Neuronal stem cell (in vitro differentiated cells): ENCODE measurements around the gene KSR2.

Source experiments
- DNase-seq: peaks from one replicate; pipeline ENCODE4 v3.0.0-alpha.2; 2013; ENCODE audit warnings: low spot score
- H2AFZ ChIP-seq: one replicate; pipeline ENCODE4 v1.6.1; 2013; ENCODE audit warnings: mild to moderate bottlenecking, low read length, inconsistent platforms
- H2AK5ac ChIP-seq: 2 replicates; pipeline ENCODE4 v1.6.1; 2013; ENCODE audit warnings: low read depth, mild to moderate bottlenecking, inconsistent platforms, low read length, moderate library complexity, mixed read lengths
- H2BK120ac ChIP-seq: 2 replicates; pipeline ENCODE4 v1.6.1; 2013; ENCODE audit warnings: low read depth, mild to moderate bottlenecking, inconsistent platforms, low read length, moderate library complexity, mixed read lengths
- H2BK12ac ChIP-seq: one replicate; pipeline ENCODE4 v1.6.1; 2013; ENCODE audit warnings: low read length, inconsistent platforms
- H2BK15ac ChIP-seq: 2 replicates; pipeline ENCODE4 v1.6.1; 2013; ENCODE audit warnings: mild to moderate bottlenecking, low read length, inconsistent platforms, mixed read lengths
- H2BK5ac ChIP-seq: one replicate; pipeline ENCODE4 v1.6.1; 2013; ENCODE audit warnings: inconsistent platforms, mild to moderate bottlenecking, low read length, moderate library complexity
- H3K14ac ChIP-seq: one replicate; pipeline ENCODE4 v1.6.1; 2013; ENCODE audit warnings: low read length, inconsistent platforms
- H3K18ac ChIP-seq: 2 replicates; pipeline ENCODE4 v1.6.1; 2013; ENCODE audit warnings: low read length, inconsistent platforms
- H3K23ac ChIP-seq: 2 replicates; pipeline ENCODE4 v1.6.1; 2013; ENCODE audit warnings: low read depth, mild to moderate bottlenecking, mixed read lengths, low read length, inconsistent platforms; ENCODE audit not compliant: poor library complexity
- H3K27ac ChIP-seq: replicated peaks from 3 replicates; pipeline ENCODE4 v1.5.1; 2013; ENCODE audit warnings: low read length, inconsistent platforms
- H3K27me3 ChIP-seq, 3 experiments: 2 replicates each; pipeline ENCODE4 v1.6.1; 2013; ENCODE audit warnings: low read length in 3 of 3, mild to moderate bottlenecking in 2 of 3, inconsistent platforms in 1 of 3, low read depth in 1 of 3, mixed read lengths in 1 of 3, moderate library complexity in 1 of 3; ENCODE audit not compliant: control insufficient read depth in 3 of 3, insufficient read depth in 3 of 3
- H3K36me3 ChIP-seq, 2 donors: replicated peaks in 1 of 2; 2 replicates each; pipeline ENCODE4 v1.6.1; 2013; ENCODE audit warnings: low read length in 2 of 2; ENCODE audit not compliant: control insufficient read depth in 2 of 2, insufficient read depth in 2 of 2
- H3K4ac ChIP-seq: 2 replicates; pipeline ENCODE4 v1.6.1; 2013; ENCODE audit warnings: inconsistent platforms, mild to moderate bottlenecking, low read length, moderate library complexity
- H3K4me1 ChIP-seq, 2 donors: 1 replicate in 1 of 2; 2 replicates in 1 of 2; pipeline ENCODE4 v1.6.1; 2013; ENCODE audit warnings: low read length in 2 of 2, low read depth in 1 of 2; ENCODE audit not compliant: control insufficient read depth in 2 of 2, insufficient read depth in 1 of 2
- H3K4me2 ChIP-seq: one replicate; pipeline ENCODE4 v1.6.1; 2013; ENCODE audit warnings: mild to moderate bottlenecking, low read length, inconsistent platforms; ENCODE audit not compliant: insufficient read depth, poor library complexity, severe bottlenecking
- H3K4me3 ChIP-seq, 2 donors: 2 replicates each; pipeline ENCODE4 v1.5.1; 2013; ENCODE audit warnings: low read length in 2 of 2, mild to moderate bottlenecking in 2 of 2, inconsistent platforms in 1 of 2, moderate library complexity in 1 of 2
- H3K79me1 ChIP-seq: one replicate; pipeline ENCODE4 v1.6.1; 2013; ENCODE audit warnings: low read depth, mild to moderate bottlenecking, inconsistent platforms, low read length, moderate library complexity
- H3K9ac ChIP-seq: one replicate; pipeline ENCODE4 v1.6.1; 2013; ENCODE audit warnings: mild to moderate bottlenecking, low read depth, low read length, inconsistent platforms; ENCODE audit not compliant: poor library complexity
- H3K9me3 ChIP-seq, 2 donors: replicated peaks in 1 of 2; 2 replicates each; pipeline versions ENCODE3 to v1.6.1; 2013; ENCODE audit warnings: low read length in 2 of 2, mild to moderate bottlenecking in 2 of 2, inconsistent platforms in 1 of 2, low read depth in 1 of 2, mixed read lengths in 1 of 2, moderate library complexity in 1 of 2; ENCODE audit not compliant: control insufficient read depth in 2 of 2, insufficient read depth in 1 of 2
- H4K8ac ChIP-seq: one replicate; pipeline ENCODE4 v1.6.1; 2013; ENCODE audit warnings: low read depth, mild to moderate bottlenecking, inconsistent platforms, low read length, moderate library complexity
- H4K91ac ChIP-seq: one replicate; pipeline ENCODE4 v1.6.1; 2013; ENCODE audit warnings: low read length, low read depth, mild to moderate bottlenecking, inconsistent platforms; ENCODE audit not compliant: poor library complexity
- WGBS, 2 donors: extraction: QIAGEN DNeasy Blood & Tissue Kit; methylation state at CpG; one replicate each; pipeline ENCODE4 v1.1.7; 2013; ENCODE audit warnings: missing lambda C conversion rate in 2 of 2, mixed read lengths in 1 of 2; ENCODE audit not compliant: insufficient read length in 2 of 2, insufficient replicate concordance in 1 of 2; ENCODE audit errors: extremely low coverage in 2 of 2; 5-methylcytosine and 5-hydroxymethylcytosine counted together

KSR2 gene

GRCh38 chr12:117646520-117646919 is 322.3 kb downstream of the KSR2 start:
- H3K9ac ChIP-seq = peak overlapping the region; percentile 5
- no peak overlapping the region for H3K4me2 ChIP-seq
- no peak overlapping the region for H2AFZ ChIP-seq
- H3K14ac ChIP-seq = no peak overlapping the region
- H3K27me3 ChIP-seq = no peaks in the 10 kb centered on the region
- no peak overlapping the region for H2AK5ac ChIP-seq
- no peak overlapping the region for H3K23ac ChIP-seq
- H3K4me1 ChIP-seq = peaks cover 0 to 2% of the 10 kb centered on the region in 2 donors
- H3K36me3 ChIP-seq = no peaks in the 10 kb centered on the region
- no peak overlapping the region for H2BK15ac ChIP-seq
- no peak overlapping the region for H2BK12ac ChIP-seq
- no peak for DNase-seq
- H3K79me1 ChIP-seq = peaks cover 1% of the 10 kb centered on the region
- peak overlapping the region; percentile 33 for H3K18ac ChIP-seq
- no peak overlapping the region for H2BK5ac ChIP-seq
- no peak overlapping the region for H4K8ac ChIP-seq
- H3K4ac ChIP-seq = no peak overlapping the region
- no peak overlapping the region for H3K27ac ChIP-seq
- H3K9me3 ChIP-seq = no peaks in the 10 kb centered on the region
- WGBS, 2 donors = no CpG with 5 or more reads among the region's 7 CpGs
- H4K91ac ChIP-seq = no peak overlapping the region
- H3K4me3 ChIP-seq = no peak overlapping the region
- H2BK120ac ChIP-seq = no peak overlapping the region

GRCh38 chr12:117645473-117645872 is 323.3 kb downstream of the KSR2 start:
- no peak overlapping the region for H3K4me3 ChIP-seq
- no peaks in the 10 kb centered on the region for H3K36me3 ChIP-seq
- no peak overlapping the region for H3K18ac ChIP-seq
- H3K27me3 ChIP-seq = no peaks in the 10 kb centered on the region
- H3K4me2 ChIP-seq = no peak overlapping the region
- no peak overlapping the region for H2AK5ac ChIP-seq
- H3K4me1 ChIP-seq = peaks cover 0 to 2% of the 10 kb centered on the region in 2 donors
- H3K23ac ChIP-seq = no peak overlapping the region
- DNase-seq = no peak
- H4K91ac ChIP-seq = no peak overlapping the region
- H3K4ac ChIP-seq = no peak overlapping the region
- no CpG with 5 or more reads among the region's 3 CpGs for WGBS, 2 donors
- no peak overlapping the region for H3K9ac ChIP-seq
- peaks cover 1% of the 10 kb centered on the region for H3K79me1 ChIP-seq
- no peak overlapping the region for H2BK120ac ChIP-seq
- no peak overlapping the region for H2BK15ac ChIP-seq
- H2BK5ac ChIP-seq = no peak overlapping the region
- H2AFZ ChIP-seq = no peak overlapping the region
- H3K9me3 ChIP-seq = no peaks in the 10 kb centered on the region
- H2BK12ac ChIP-seq = no peak overlapping the region
- H3K14ac ChIP-seq = no peak overlapping the region
- H4K8ac ChIP-seq = no peak overlapping the region
- H3K27ac ChIP-seq = no peak overlapping the region

DNA sequence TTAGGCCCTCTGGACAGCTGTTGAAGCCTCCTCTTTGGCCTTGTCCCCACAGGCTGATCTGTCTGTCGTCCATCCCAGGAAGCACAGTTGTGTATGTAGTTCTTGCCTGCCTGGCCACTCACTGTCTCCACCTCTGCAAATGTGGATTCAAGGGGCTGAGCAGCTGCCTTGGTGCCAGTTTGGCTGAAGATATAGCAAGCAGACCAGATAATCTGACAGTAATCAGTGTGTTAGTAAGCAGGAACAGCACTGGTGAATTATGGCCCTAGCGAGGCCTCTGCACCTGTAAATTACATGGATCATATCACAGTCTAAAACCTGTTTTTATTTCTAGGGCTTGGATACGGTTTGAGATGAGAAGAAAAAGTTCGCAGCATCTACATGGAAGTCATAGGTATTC is 324.8 kb downstream of the KSR2 start:
- H3K18ac ChIP-seq = no peak overlapping the region
- no peaks in the 10 kb centered on the region for H3K36me3 ChIP-seq
- no peak overlapping the region for H4K8ac ChIP-seq
- H3K9me3 ChIP-seq = no peaks in the 10 kb centered on the region
- H3K27ac ChIP-seq = no peak overlapping the region
- no peak overlapping the region for H3K4me2 ChIP-seq
- H3K4me3 ChIP-seq = no peak overlapping the region
- peaks cover 0 to 2% of the 10 kb centered on the region in 2 donors for H3K4me1 ChIP-seq
- H3K27me3 ChIP-seq = no peaks in the 10 kb centered on the region
- H2BK120ac ChIP-seq = no peak overlapping the region
- H4K91ac ChIP-seq = no peak overlapping the region
- no peak overlapping the region for H3K9ac ChIP-seq
- no peak overlapping the region for H3K23ac ChIP-seq
- WGBS, 2 donors = no CpG with 5 or more reads among the region's 4 CpGs
- no peak overlapping the region for H3K14ac ChIP-seq
- H3K4ac ChIP-seq = no peak overlapping the region
- no peaks in the 10 kb centered on the region for H3K79me1 ChIP-seq
- no peak overlapping the region for H2BK15ac ChIP-seq
- DNase-seq = no peak
- H2AFZ ChIP-seq = no peak overlapping the region
- H2AK5ac ChIP-seq = no peak overlapping the region
- no peak overlapping the region for H2BK5ac ChIP-seq
- no peak overlapping the region for H2BK12ac ChIP-seq

DNA sequence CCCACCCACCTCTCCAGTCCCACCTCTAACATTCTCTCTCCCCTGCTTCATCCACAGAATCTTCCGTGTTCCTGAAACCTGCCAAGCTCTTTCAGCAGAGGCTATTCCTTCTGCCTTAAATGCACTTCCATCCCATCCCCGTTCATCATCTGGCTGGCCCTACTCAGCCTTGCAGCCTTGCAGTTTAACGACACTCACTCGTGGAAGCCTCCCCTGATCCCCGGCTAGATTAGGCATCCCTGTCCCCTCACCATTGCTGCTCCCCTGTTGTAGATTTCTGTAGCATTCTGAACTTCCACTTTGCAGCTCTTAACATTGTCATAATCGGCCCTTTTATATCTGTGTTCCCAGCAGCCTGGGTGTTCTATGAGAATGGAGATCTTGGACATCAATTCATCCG is 326.9 kb downstream of the KSR2 start:
- H3K9me3 ChIP-seq = peaks cover 0 to 1% of the 10 kb centered on the region in 2 donors
- H3K4me3 ChIP-seq = no peak overlapping the region
- no peak overlapping the region for H2BK120ac ChIP-seq
- no peak overlapping the region for H2AFZ ChIP-seq
- no peak overlapping the region for H3K4ac ChIP-seq
- no peak overlapping the region for H2BK15ac ChIP-seq
- H2BK12ac ChIP-seq = no peak overlapping the region
- H3K4me1 ChIP-seq = peaks cover 0 to 2% of the 10 kb centered on the region in 2 donors
- no peak overlapping the region for H3K4me2 ChIP-seq
- no peak overlapping the region for H3K18ac ChIP-seq
- no peak overlapping the region for H3K9ac ChIP-seq
- H4K8ac ChIP-seq = no peak overlapping the region
- H3K27me3 ChIP-seq = no peaks in the 10 kb centered on the region
- no peak overlapping the region for H3K27ac ChIP-seq
- no peak overlapping the region for H3K14ac ChIP-seq
- no peak overlapping the region for H4K91ac ChIP-seq
- WGBS, 2 donors = no CpG with 5 or more reads among the region's 7 CpGs
- no peak for DNase-seq
- no peaks in the 10 kb centered on the region for H3K79me1 ChIP-seq
- H2AK5ac ChIP-seq = no peak overlapping the region
- no peak overlapping the region for H3K23ac ChIP-seq
- no peaks in the 10 kb centered on the region for H3K36me3 ChIP-seq
- H2BK5ac ChIP-seq = no peak overlapping the region
